K562 (cell line): ENCODE results near the gene ZNF276. TPM values are rescaled to one million over a fixed set of nuclear protein-coding genes. Genes with fewer than 3 reads are reported as not detected.

Experiments
- ATAC-seq: fragments of 200-7000 bp; cut with Tn5 transposase; 3 replicates; pipeline ENCODE4 v1.9.1; 2020; ENCODE audit warnings: moderate library complexity
- BruUV-seq: library from RNA; stranded (reverse); fragments of 400-500 nt; replicated peaks from 2 replicates; lab custom pipeline; 2021; lab: Mats Ljungman, UMichigan
- CTCF ChIA-PET: fragments of 300-600 bp; formaldehyde crosslinking; extraction: SDS; loops from one replicate; lab custom pipeline; 2021; ENCODE audit warnings: low intra/inter-chr PET ratio; lab: Yijun Ruan, JAX
- POLR2A ChIA-PET: fragments of 300-600, 350-650 bp; sonication (Branson Sonifier 250); formaldehyde crosslinking; extraction: SDS; loops from one replicate; lab custom pipeline; 2021; ENCODE audit warnings: antibody characterized with exemption, inconsistent platforms; lab: Yijun Ruan, JAX
- DNase-seq, 4 experiments: peaks; one replicate each; pipeline versions ENCODE4 v3.0.0 to v3.0.0-alpha.2; 2011 to 2018; ENCODE audit warnings: low spot score in 3 of 4, mixed read lengths in 3 of 4; ENCODE audit errors: extremely low read depth in 1 of 4
- FAIRE-seq: peaks from 2 replicates; lab custom pipeline; 2011; peaks lifted over from hg19 to GRCh38; lab: Jason Lieb, UNC
- H2AFZ ChIP-seq: 2 replicates; pipeline ENCODE4 v1.6.0; 2011; ENCODE audit warnings: low read depth, low read length, control low read depth, inconsistent platforms
- H3K27ac ChIP-seq: fragments of 200-600 bp; 3 replicates; pipeline ENCODE4 v1.8.0; 2011; ENCODE audit warnings: low read depth, mild to moderate bottlenecking, control low read depth, inconsistent platforms, low read length, moderate library complexity, mixed read lengths; ENCODE audit errors: extremely low read depth
- H3K27me3 ChIP-seq, 2 experiments: fragments of 300-600 bp in 1 of 2; 2 replicates in 1 of 2; 3 replicates in 1 of 2; pipeline versions ENCODE4 v1.6.0 to v1.8.0; 2011; ENCODE audit warnings: inconsistent platforms in 2 of 2, low read length in 2 of 2, mild to moderate bottlenecking in 1 of 2, mixed read lengths in 1 of 2, moderate library complexity in 1 of 2; ENCODE audit not compliant: control insufficient read depth in 2 of 2, insufficient read depth in 2 of 2
- H3K36me3 ChIP-seq: fragments of 300-600 bp; 3 replicates; pipeline ENCODE4 v1.8.0; 2011; ENCODE audit warnings: mild to moderate bottlenecking, low read length, inconsistent platforms; ENCODE audit not compliant: control insufficient read depth, insufficient read depth
- H3K4me1 ChIP-seq, 2 experiments: fragments of 200-600 bp in 1 of 2; replicated peaks in 1 of 2; 2 replicates in 1 of 2; 3 replicates in 1 of 2; pipeline versions ENCODE4 v1.5.1 to v1.8.0; 2011; ENCODE audit warnings: inconsistent platforms in 2 of 2, low read length in 2 of 2, mild to moderate bottlenecking in 1 of 2, mixed read lengths in 1 of 2, moderate library complexity in 1 of 2; ENCODE audit not compliant: control insufficient read depth in 2 of 2, insufficient read depth in 2 of 2
- H3K4me2 ChIP-seq: 2 replicates; pipeline ENCODE4 v1.6.1; 2011; ENCODE audit warnings: low read length, control low read depth, inconsistent platforms, mixed read lengths; ENCODE audit not compliant: insufficient read depth
- H3K4me3 ChIP-seq: fragments of 200-600 bp; sonication (generic), shearing (Covaris generic); 2 replicates; pipeline ENCODE4 v1.5.1; 2016; ENCODE audit warnings: control low read depth, inconsistent platforms
- H3K79me2 ChIP-seq: fragments of 200-600 bp; 3 replicates; pipeline ENCODE4 v1.8.0; 2011; ENCODE audit warnings: low read length, inconsistent platforms; ENCODE audit not compliant: control insufficient read depth, insufficient read depth
- H3K9ac ChIP-seq, 2 experiments: 2 replicates each; pipeline versions ENCODE4 v1.6.0 to v1.6.1; 2011; ENCODE audit warnings: low read depth in 2 of 2, low read length in 2 of 2, control low read depth in 1 of 2, inconsistent platforms in 1 of 2, mild to moderate bottlenecking in 1 of 2, mixed read lengths in 1 of 2; ENCODE audit not compliant: insufficient read depth in 1 of 2
- H3K9me1 ChIP-seq: one replicate; pipeline ENCODE4 v1.6.0; 2011; ENCODE audit warnings: inconsistent platforms, mild to moderate bottlenecking, low read length, moderate library complexity; ENCODE audit not compliant: control insufficient read depth, insufficient read depth
- H3K9me3 ChIP-seq: replicated peaks from 2 replicates; pipeline ENCODE4 v1.5.1; 2011; ENCODE audit warnings: low read depth, low read length, inconsistent platforms; ENCODE audit not compliant: control insufficient read depth, insufficient read depth
- H4K20me1 ChIP-seq: replicated peaks from 2 replicates; pipeline ENCODE4 v1.6.1; 2011; ENCODE audit warnings: low read length, inconsistent platforms, mixed read lengths; ENCODE audit not compliant: control insufficient read depth, insufficient read depth
- CEBPG ChIP-seq, 3 experiments: fragments of 200-800 bp in 1 of 3; sonication (Bioruptor generic) in 1 of 3; sonication (generic) in 1 of 3; formaldehyde crosslinking in 1 of 3; IDR thresholded peaks in 2 of 3; conservative IDR thresholded peaks in 1 of 3; 2 replicates each; pipeline versions ENCODE4 v1.6.1 to v1.8.0; 2016 to 2022; ENCODE audit warnings: missing compliant biosample characterization in 2 of 3, missing genetic modification characterization in 2 of 3, mild to moderate bottlenecking in 1 of 3, missing genetic modification reagents in 1 of 3
- CREB5 ChIP-seq: fragments of 250-450 bp; sonication (Bioruptor Pico); IDR thresholded peaks from 2 replicates; pipeline ENCODE4 v1.5.0; 2020; ENCODE audit warnings: mild to moderate bottlenecking
- MBD1 ChIP-seq: fragments of 250-450 bp; sonication (Bioruptor Pico); IDR thresholded peaks from 2 replicates; pipeline ENCODE4 v1.8.0; 2022; ENCODE audit warnings: inconsistent platforms
- SMAD1 ChIP-seq: fragments of 150-350 bp; IDR thresholded peaks from 2 replicates; pipeline ENCODE4 v1.6.1; 2014; ENCODE audit warnings: low read length, low read depth; ENCODE audit not compliant: partially characterized antibody
- ZBTB11 ChIP-seq, 3 experiments: fragments of 200-800 bp in 1 of 3; fragments of 250-450 bp in 1 of 3; fragments of 450-650 bp in 1 of 3; sonication (Bioruptor Pico) in 1 of 3; sonication (Bioruptor generic) in 1 of 3; formaldehyde crosslinking in 1 of 3; IDR thresholded peaks; 2 replicates each; pipeline versions ENCODE4 v1.6.1 to v1.8.0; 2016 to 2022; ENCODE audit warnings: mild to moderate bottlenecking in 2 of 3, missing genetic modification characterization in 2 of 3, missing compliant biosample characterization in 1 of 3, moderate library complexity in 1 of 3
- WGBS: fragments of 100-300 bp; shearing (Covaris generic); methylation state at CpG from one replicate; pipeline ENCODE4 v1.1.6; 2016; ENCODE audit warnings: low coverage, mixed read lengths; ENCODE audit not compliant: insufficient coverage; ENCODE audit errors: missing lambda C conversion rate; 5-methylcytosine and 5-hydroxymethylcytosine counted together
- in situ Hi-C: fragments of 300-500 bp; cut with MboI; formaldehyde crosslinking; loops from 4 replicates; pipeline ENCODE4 v1.15.0; 2018; ENCODE audit warnings: inconsistent platforms, mixed read lengths
- intact Hi-C: fragments of 100-400 bp; cut with micrococcal nuclease; formaldehyde crosslinking; loops from 2 replicates; pipeline ENCODE4 v1.14.2; 2022
- polyA plus RNA-seq, 8 experiments: library from polyadenylated mRNA; depleted of rRNA in 4 of 8; stranded (reverse) in 5 of 8; unstranded in 3 of 8; fragments of >200 nt; fragmentation: Nextera tagmentation in 2 of 8; fragmentation: Illumina TruSeq in 1 of 8; extraction: Ambion mirVana in 2 of 8; extraction: Trizol in 1 of 8; gene quantifications; 2 replicates each; pipeline versions ENCODE4 v1.2.1 to v1.2.3, GENCODE V29; 2011 to 2014; ENCODE audit warnings: inconsistent platforms in 1 of 8, missing spikeins in 1 of 8
- total RNA-seq, 7 experiments: library from RNA; depleted of rRNA in 6 of 7; stranded (reverse); fragments of >200 nt in 6 of 7; fragmentation: Illumina TruSeq in 2 of 7; extraction: Trizol in 2 of 7; gene quantifications; 2 replicates each; pipeline versions ENCODE4 v1.2.1 to v1.2.3, GENCODE V29; 2011 to 2021; ENCODE audit warnings: low replicate concordance in 1 of 7
- TF ChIP-seq, protein P1 (sequence below): fragments of 450-650 bp; formaldehyde crosslinking; IDR thresholded peaks from 2 replicates; pipeline ENCODE4 v1.4.0; 2022; ENCODE audit warnings: mild to moderate bottlenecking, moderate library complexity
- TF ChIP-seq, protein P2 (sequence below): fragments of 450-650 bp; IDR thresholded peaks from 2 replicates; pipeline ENCODE4 v1.6.1; 2016; ENCODE audit warnings: mild to moderate bottlenecking

The ZNF276 gene
- total and polyA plus RNA-seq, 9 of the 15 experiments (the other 6 are each of a cell fraction or from before 2014, with no cell fraction given) = 0.49 to 43.9 (median 15.8) TPM

DNA sequence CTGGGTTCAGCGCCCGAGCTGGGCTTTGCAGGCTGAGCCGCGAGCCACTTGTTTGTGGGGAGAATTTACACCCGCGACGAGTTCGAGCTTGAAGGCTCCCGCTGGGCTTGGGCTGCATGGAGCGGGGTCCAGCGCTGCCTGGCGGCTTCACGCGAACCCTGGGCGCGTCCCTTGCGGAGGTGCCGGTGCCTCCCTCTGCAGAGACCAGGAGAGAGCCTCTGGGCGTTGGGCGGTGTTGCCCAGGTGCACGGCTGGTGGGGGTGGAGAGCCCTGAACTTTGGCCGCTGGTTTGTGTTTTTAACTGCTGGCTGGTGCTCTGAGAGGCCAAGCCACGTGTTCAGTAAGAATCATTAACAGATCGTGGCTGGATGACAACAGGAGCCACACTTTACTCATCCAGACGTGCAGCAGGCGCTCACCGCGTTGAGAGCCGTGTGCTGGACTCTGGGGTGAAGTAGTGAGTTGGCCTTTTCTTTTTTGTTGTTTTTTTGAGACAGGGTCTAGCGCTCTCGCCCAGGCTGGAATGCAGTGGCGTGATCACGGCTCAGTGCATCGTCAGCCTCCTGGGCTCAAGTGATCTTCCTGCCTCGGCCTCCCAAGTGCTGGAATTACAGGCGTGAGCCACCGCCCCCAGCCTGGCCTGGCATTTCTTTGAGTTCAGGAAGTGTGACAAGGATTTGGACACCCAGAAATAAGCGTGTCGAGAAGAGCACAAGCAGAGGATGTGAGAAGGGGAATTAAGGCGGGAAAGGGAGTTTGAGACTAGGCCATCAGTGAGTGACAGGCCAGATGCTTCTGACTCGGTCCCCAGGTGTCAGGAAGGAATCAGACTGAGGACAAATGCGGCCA is 34.0 kb upstream of the ZNF276 start:
- H3K36me3 ChIP-seq = peaks cover 40% of the 10 kb centered on the region; the same call in 2 of the 3 replicates
- WGBS = 6% methylated on average over 42 of the region's 42 CpGs
- peaks cover 25% of the 10 kb centered on the region for H3K79me2 ChIP-seq
- H2AFZ ChIP-seq = peak overlapping the region; percentile 68
- ChIA-PET POLR2A (interaction anchor here (0.6 to 1.5 kb wide), 8 partner anchors 8 to 123 kb away, joined by 3 to 16 read pairs (median 4); no protein-coding TSS in a partner anchor), CTCF (no interaction called here)
- H3K9ac ChIP-seq = peak overlapping the region; percentile 92 to 96
- H3K9me1 ChIP-seq = no peaks in the 10 kb centered on the region
- H3K4me1 ChIP-seq = peaks cover 6 to 33% of the 10 kb centered on the region in 2 experiments
- FAIRE-seq (peak; percentile 75), DNase-seq (peak; percentile 41 to 55 (median 50)), ATAC-seq (peak; percentile 74)
- peak overlapping the region; percentile 97 for H3K27ac ChIP-seq
- TSS peak; percentile 64 for BruUV-seq
- in situ Hi-C loops = no loop called here
- H3K27me3 ChIP-seq = no peaks in the 10 kb centered on the region
- H3K9me3 ChIP-seq = 0 out of 2 replicates have a peak, but pooled peaks cover 3% of the 10 kb centered on the region
- intact Hi-C loops = no loop called here
- H4K20me1 ChIP-seq = 0 out of 2 replicates have a peak, but pooled peaks cover 7% of the 10 kb centered on the region
- peak overlapping the region; percentile 93 for H3K4me3 ChIP-seq
- H3K4me2 ChIP-seq = peak overlapping the region; percentile 93
- TF ChIP-seq, protein P1, sequence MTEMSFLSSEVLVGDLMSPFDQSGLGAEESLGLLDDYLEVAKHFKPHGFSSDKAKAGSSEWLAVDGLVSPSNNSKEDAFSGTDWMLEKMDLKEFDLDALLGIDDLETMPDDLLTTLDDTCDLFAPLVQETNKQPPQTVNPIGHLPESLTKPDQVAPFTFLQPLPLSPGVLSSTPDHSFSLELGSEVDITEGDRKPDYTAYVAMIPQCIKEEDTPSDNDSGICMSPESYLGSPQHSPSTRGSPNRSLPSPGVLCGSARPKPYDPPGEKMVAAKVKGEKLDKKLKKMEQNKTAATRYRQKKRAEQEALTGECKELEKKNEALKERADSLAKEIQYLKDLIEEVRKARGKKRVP (CRISPR knock-in tag) = no peak
- TF ChIP-seq CEBPG (CRISPR knock-in tag; IDR thresholded peaks at IDR 0.05) (0 out of 2 replicates have a peak, but pooled peaks have one; percentile 16), CEBPG (tag; conservative IDR thresholded peaks at IDR 0.05 in 1 of 2, IDR thresholded peaks at IDR 0.05 in 1 of 2) (no peak), MBD1 (CRISPR knock-in tag) (no peak), CREB5 (CRISPR knock-in tag) (no peak), ZBTB11 (CRISPR knock-in tag; IDR thresholded peaks at IDR 0.05) (0 out of 6 replicates have a peak, but pooled peaks of 1 of the 3 experiments have one; percentile 8), SMAD1 (no peak)
- TF ChIP-seq, protein P2, sequence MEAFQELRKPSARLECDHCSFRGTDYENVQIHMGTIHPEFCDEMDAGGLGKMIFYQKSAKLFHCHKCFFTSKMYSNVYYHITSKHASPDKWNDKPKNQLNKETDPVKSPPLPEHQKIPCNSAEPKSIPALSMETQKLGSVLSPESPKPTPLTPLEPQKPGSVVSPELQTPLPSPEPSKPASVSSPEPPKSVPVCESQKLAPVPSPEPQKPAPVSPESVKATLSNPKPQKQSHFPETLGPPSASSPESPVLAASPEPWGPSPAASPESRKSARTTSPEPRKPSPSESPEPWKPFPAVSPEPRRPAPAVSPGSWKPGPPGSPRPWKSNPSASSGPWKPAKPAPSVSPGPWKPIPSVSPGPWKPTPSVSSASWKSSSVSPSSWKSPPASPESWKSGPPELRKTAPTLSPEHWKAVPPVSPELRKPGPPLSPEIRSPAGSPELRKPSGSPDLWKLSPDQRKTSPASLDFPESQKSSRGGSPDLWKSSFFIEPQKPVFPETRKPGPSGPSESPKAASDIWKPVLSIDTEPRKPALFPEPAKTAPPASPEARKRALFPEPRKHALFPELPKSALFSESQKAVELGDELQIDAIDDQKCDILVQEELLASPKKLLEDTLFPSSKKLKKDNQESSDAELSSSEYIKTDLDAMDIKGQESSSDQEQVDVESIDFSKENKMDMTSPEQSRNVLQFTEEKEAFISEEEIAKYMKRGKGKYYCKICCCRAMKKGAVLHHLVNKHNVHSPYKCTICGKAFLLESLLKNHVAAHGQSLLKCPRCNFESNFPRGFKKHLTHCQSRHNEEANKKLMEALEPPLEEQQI = no peak
